Natural killer cell (primary cell): ENCODE results near the gene LCMT2. TPM values are rescaled to one million over a fixed set of nuclear protein-coding genes. Genes with fewer than 3 reads are reported as not detected.

Source experiments
- ATAC-seq, 3 donors: fragments of 150-1000 bp in 2 of 3; fragments of 200-7000 bp in 1 of 3; cut with Tn5 transposase; 1 replicate in 1 of 3; 2 replicates in 2 of 3; pipeline ENCODE4 v1.10.0; 2021; ENCODE audit warnings: mild to moderate bottlenecking in 2 of 3, moderate library complexity in 2 of 3
- DNase-seq, 2 donors: peaks; one replicate each; pipeline versions ENCODE4 v3.0.0 to v3.0.0-alpha.2; 2013 to 2021; ENCODE audit warnings: mixed read lengths in 1 of 2
- H3K27ac ChIP-seq: one replicate; pipeline ENCODE4 v1.5.1; 2013; ENCODE audit warnings: mild to moderate bottlenecking, low read length
- H3K27me3 ChIP-seq: one replicate; pipeline ENCODE4 v1.6.1; 2013; ENCODE audit warnings: low read length; ENCODE audit not compliant: control insufficient read depth, insufficient read depth
- H3K36me3 ChIP-seq: one replicate; pipeline ENCODE4 v1.6.1; 2013; ENCODE audit warnings: low read length; ENCODE audit not compliant: control insufficient read depth, insufficient read depth
- H3K4me1 ChIP-seq: one replicate; pipeline ENCODE4 v1.6.1; 2013; ENCODE audit warnings: low read length; ENCODE audit not compliant: control insufficient read depth, insufficient read depth
- H3K4me3 ChIP-seq: one replicate; pipeline ENCODE4 v1.5.1; 2013; ENCODE audit warnings: low read length
- H3K9me3 ChIP-seq: one replicate; pipeline ENCODE4 v1.6.1; 2013; ENCODE audit warnings: low read length; ENCODE audit not compliant: control insufficient read depth, insufficient read depth
- H3K27ac Mint-ChIP-seq, 2 donors: one replicate each; pipeline ENCODE4 v1.8.0; 2022; ENCODE audit warnings: mild to moderate bottlenecking in 2 of 2, mixed read lengths in 2 of 2, moderate library complexity in 1 of 2
- H3K27me3 Mint-ChIP-seq, 2 donors: one replicate each; pipeline ENCODE4 v1.8.0; 2022; ENCODE audit warnings: low read depth in 2 of 2, mixed read lengths in 2 of 2
- H3K36me3 Mint-ChIP-seq: one replicate; pipeline ENCODE4 v1.8.0; 2022; ENCODE audit warnings: mixed read lengths
- H3K4me1 Mint-ChIP-seq, 2 donors: one replicate each; pipeline ENCODE4 v1.8.0; 2022; ENCODE audit warnings: mixed read lengths in 2 of 2
- H3K4me3 Mint-ChIP-seq: one replicate; pipeline ENCODE4 v1.8.0; 2022; ENCODE audit warnings: mild to moderate bottlenecking, moderate library complexity, mixed read lengths
- H3K9me3 Mint-ChIP-seq, 2 donors: one replicate each; pipeline ENCODE4 v1.8.0; 2022; ENCODE audit warnings: mixed read lengths in 2 of 2
- WGBS: methylation state at CpG from one replicate; pipeline ENCODE4 v1.1.7; 2013; ENCODE audit warnings: missing lambda C conversion rate; ENCODE audit not compliant: insufficient coverage; 5-methylcytosine and 5-hydroxymethylcytosine counted together
- intact Hi-C: fragments of 100-400 bp; cut with micrococcal nuclease; formaldehyde crosslinking; loops from one replicate; pipeline ENCODE4 v1.14.2; 2022
- total RNA-seq, 4 donors: library from RNA; stranded (reverse); fragments of 120-200 nt in 1 of 4; gene quantifications; one replicate each; pipeline versions ENCODE4 v1.2.3 to v1.2.4, GENCODE V29; 2013 to 2022
- TF ChIP-seq, protein P1 (sequence below): fragments of 200-600 bp; IDR thresholded peaks from one replicate; pipeline ENCODE4 v1.8.0; 2022; ENCODE audit warnings: antibody characterized with exemption

LCMT2 gene
- total RNA-seq, 3 donors from 2014 or later (not counting 1 experiment from before 2014, with no cell fraction given) = 8.0 to 12.6 (median 10.2) TPM

DNA sequence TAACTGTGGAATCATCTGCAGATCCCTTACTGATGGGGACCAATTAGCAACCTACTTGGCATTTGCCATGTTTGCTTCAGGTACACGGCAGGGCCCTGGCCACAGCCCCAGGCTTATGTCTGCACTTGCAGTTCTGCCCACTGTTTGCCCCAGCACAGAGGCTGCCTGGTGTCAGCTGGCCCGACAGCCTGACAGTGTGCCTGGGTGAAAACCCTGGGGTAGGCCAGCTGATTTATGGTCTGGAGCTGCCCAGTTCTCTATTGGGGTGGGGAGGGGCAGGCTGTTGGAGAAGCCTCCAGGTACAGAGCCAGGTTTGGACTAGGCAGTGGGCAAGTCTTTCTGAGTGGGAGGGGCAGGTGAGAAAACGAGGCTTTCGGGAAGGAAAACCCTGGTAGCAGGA, 52.5 kb downstream of the LCMT2 start:
- Mint-ChIP-seq H3K27me3 (no peaks in the 10 kb centered on the region), H3K4me3 (no peak overlapping the region), H3K9me3 (no peaks in the 10 kb centered on the region), H3K36me3 (no peaks in the 10 kb centered on the region), H3K27ac (no peak overlapping the region), H3K4me1 (no peaks in the 10 kb centered on the region)
- intact Hi-C loops = no loop called here
- Histone ChIP-seq H3K4me1 (no peaks in the 10 kb centered on the region), H3K27me3 (no peaks in the 10 kb centered on the region), H3K36me3 (no peaks in the 10 kb centered on the region), H3K27ac (no peak overlapping the region), H3K4me3 (no peak overlapping the region), H3K9me3 (no peaks in the 10 kb centered on the region)
- TF ChIP-seq, protein P1, sequence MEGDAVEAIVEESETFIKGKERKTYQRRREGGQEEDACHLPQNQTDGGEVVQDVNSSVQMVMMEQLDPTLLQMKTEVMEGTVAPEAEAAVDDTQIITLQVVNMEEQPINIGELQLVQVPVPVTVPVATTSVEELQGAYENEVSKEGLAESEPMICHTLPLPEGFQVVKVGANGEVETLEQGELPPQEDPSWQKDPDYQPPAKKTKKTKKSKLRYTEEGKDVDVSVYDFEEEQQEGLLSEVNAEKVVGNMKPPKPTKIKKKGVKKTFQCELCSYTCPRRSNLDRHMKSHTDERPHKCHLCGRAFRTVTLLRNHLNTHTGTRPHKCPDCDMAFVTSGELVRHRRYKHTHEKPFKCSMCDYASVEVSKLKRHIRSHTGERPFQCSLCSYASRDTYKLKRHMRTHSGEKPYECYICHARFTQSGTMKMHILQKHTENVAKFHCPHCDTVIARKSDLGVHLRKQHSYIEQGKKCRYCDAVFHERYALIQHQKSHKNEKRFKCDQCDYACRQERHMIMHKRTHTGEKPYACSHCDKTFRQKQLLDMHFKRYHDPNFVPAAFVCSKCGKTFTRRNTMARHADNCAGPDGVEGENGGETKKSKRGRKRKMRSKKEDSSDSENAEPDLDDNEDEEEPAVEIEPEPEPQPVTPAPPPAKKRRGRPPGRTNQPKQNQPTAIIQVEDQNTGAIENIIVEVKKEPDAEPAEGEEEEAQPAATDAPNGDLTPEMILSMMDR = no peak
- ATAC-seq (no peak), DNase-seq (no peak)
- 94% methylated on average over 4 of the region's 4 CpGs for WGBS

DNA sequence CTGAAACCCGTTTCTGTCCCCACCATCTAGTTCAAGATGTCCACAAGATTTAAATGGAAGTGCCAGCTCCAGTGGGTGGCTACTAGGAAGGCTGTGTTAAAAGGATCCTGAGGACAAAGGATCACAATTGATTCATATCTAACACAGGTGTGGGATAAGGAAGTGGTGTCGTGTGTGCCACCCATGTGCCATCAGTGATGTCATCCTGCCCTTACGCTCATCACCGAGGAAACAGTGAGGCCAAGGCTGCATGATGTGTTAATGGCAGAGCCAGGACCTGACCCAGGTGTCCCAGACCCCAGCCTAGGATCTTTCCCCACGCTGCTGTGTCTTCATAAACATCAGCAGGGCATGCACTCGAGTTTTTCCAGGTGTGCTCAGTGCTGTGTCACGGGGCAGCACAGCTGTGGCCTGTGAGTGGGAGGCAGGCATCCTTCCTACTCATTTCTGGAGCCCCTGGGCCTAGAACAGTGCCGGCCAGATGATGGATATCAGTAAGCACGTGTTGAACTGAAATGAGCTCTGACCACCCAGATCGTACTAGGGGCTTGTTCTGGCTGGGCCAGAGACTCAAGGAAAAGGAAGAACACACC, 53.0 kb downstream of the LCMT2 start:
- Mint-ChIP-seq H3K4me3 (no peak overlapping the region), H3K27me3 (no peaks in the 10 kb centered on the region), H3K27ac (no peak overlapping the region), H3K9me3 (no peaks in the 10 kb centered on the region), H3K36me3 (no peaks in the 10 kb centered on the region), H3K4me1 (no peaks in the 10 kb centered on the region)
- intact Hi-C loops = no loop called here
- no peak overlapping the region for H3K27ac ChIP-seq
- no peaks in the 10 kb centered on the region for H3K9me3 ChIP-seq
- TF ChIP-seq, protein P1 = no peak
- H3K4me3 ChIP-seq = no peak overlapping the region
- no peaks in the 10 kb centered on the region for H3K27me3 ChIP-seq
- H3K4me1 ChIP-seq = no peaks in the 10 kb centered on the region
- DNase-seq (no peak), ATAC-seq (no peak)
- WGBS = 69% methylated on average over 9 of the region's 10 CpGs
- no peaks in the 10 kb centered on the region for H3K36me3 ChIP-seq

DNA sequence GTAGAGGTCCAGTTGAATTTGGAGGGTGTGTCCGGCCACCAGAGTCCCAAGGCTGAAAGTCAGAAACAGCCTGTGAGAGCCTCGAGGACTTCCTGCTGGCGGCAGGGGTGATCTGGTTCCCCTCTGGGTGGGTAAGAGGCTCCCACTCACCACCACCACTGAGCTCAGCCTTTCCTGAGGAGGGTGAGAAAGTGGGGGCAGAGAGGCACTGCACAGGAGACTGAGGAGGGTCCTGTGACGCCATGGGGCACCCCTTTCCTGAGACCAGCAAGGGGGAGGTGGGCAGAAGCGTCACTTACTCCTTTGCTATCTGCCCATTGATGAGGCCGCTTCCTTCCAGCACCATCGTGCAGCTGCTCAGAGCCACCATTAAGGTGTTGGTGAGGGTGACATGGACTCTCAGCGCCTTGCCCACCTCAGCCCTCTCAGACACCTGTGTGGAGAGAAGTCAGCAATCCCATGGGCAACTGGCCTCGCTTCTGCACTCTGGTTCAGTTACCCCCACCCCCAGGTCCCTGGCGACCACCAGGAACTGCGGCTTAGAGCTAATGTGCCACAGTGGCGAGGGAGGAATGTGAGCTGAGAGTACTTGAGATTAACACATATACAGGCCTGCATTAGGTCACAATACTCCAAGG, 53.7 kb downstream of the LCMT2 start:
- WGBS = 86% methylated on average over 10 of the region's 12 CpGs
- DNase-seq = no peak
- H3K4me3 ChIP-seq = no peak overlapping the region
- Mint-ChIP-seq H3K4me1 (no peaks in the 10 kb centered on the region), H3K9me3 (no peaks in the 10 kb centered on the region), H3K27me3 (no peaks in the 10 kb centered on the region), H3K36me3 (no peaks in the 10 kb centered on the region), H3K27ac (no peak overlapping the region), H3K4me3 (no peak overlapping the region)
- intact Hi-C loops = no loop called here
- H3K27ac ChIP-seq = no peak overlapping the region
- H3K9me3 ChIP-seq = no peaks in the 10 kb centered on the region
- TF ChIP-seq, protein P1 = no peak
- H3K4me1 ChIP-seq = no peaks in the 10 kb centered on the region
- no peaks in the 10 kb centered on the region for H3K36me3 ChIP-seq
- H3K27me3 ChIP-seq = no peaks in the 10 kb centered on the region
- no peak for ATAC-seq
